ENCODE results near the gene DAPK2. TPM values are rescaled to one million over a fixed set of nuclear protein-coding genes. Genes with fewer than 3 reads are reported as not detected.

DAPK2 gene
- total and polyA plus RNA-seq, 3 donors from 2014 or later: 3.6 to 7.7 (median 5.9) TPM

- Histone ChIP-seq H3K36me3 (ENCODE audit: low read depth, missing control alignments) (no peaks in the 10 kb centered on the region), H3K4me3 (no peak overlapping the region), H3K9me3 (no peaks in the 10 kb centered on the region), H3K4me1 (no peaks in the 10 kb centered on the region), H3K27me3 (no peaks in the 10 kb centered on the region), H3K27ac (no peak overlapping the region)
- no peak for DNase-seq
- WGBS, 2 donors: 73 to 74% methylated on average over 3 of the region's 3 CpGs
- TF ChIP-seq CTCF (IDR thresholded peaks at IDR 0.05) (no peak), POLR2A (IDR thresholded peaks at IDR 0.05) (no peak)
- intact Hi-C loops (cut with DNase I; ENCODE audit: low total_unique reads): no loop called here
Observed at GRCh38 chr15:63888823-63889222, 157.5 kb downstream of the DAPK2 start.

GRCh38 chr15:63888146-63888545 is 158.1 kb downstream of the DAPK2 start:
- 79 to 80% methylated on average over 1 of the region's 1 CpG for WGBS, 2 donors
- H3K9me3 ChIP-seq: no peaks in the 10 kb centered on the region
- H3K4me3 ChIP-seq: no peak overlapping the region
- H3K4me1 ChIP-seq: no peaks in the 10 kb centered on the region
- TF ChIP-seq CTCF (IDR thresholded peaks at IDR 0.05) (no peak), POLR2A (IDR thresholded peaks at IDR 0.05) (no peak)
- intact Hi-C loops (cut with DNase I; ENCODE audit: low total_unique reads): no loop called here
- no peak for DNase-seq
- no peaks in the 10 kb centered on the region for H3K36me3 ChIP-seq (ENCODE audit: low read depth, missing control alignments)
- no peaks in the 10 kb centered on the region for H3K27me3 ChIP-seq
- no peak overlapping the region for H3K27ac ChIP-seq

- no peak for DNase-seq
- no peak overlapping the region for H3K4me3 ChIP-seq
- H3K9me3 ChIP-seq: no peaks in the 10 kb centered on the region
- 66 to 78% methylated on average over 5 to 6 of the region's 6 CpGs for WGBS, 2 donors
- intact Hi-C loops (cut with DNase I; ENCODE audit: low total_unique reads): no loop called here
- no peaks in the 10 kb centered on the region for H3K36me3 ChIP-seq (ENCODE audit: low read depth, missing control alignments)
- H3K27me3 ChIP-seq: no peaks in the 10 kb centered on the region
- H3K4me1 ChIP-seq: no peaks in the 10 kb centered on the region
- TF ChIP-seq POLR2A (IDR thresholded peaks at IDR 0.05) (no peak), CTCF (IDR thresholded peaks at IDR 0.05) (no peak)
- H3K27ac ChIP-seq: no peak overlapping the region
Observed at GRCh38 chr15:63887630-63888029, 158.7 kb downstream of the DAPK2 start.

- no peak for DNase-seq
- no peak overlapping the region for H3K27ac ChIP-seq
- no peaks in the 10 kb centered on the region for H3K36me3 ChIP-seq (ENCODE audit: low read depth, missing control alignments)
- no peaks in the 10 kb centered on the region for H3K27me3 ChIP-seq
- intact Hi-C loops (cut with DNase I; ENCODE audit: low total_unique reads): no loop called here
- no peak overlapping the region for H3K4me3 ChIP-seq
- H3K9me3 ChIP-seq: no peaks in the 10 kb centered on the region
- H3K4me1 ChIP-seq: no peaks in the 10 kb centered on the region
- WGBS, 2 donors: 94 to 100% methylated on average over 5 to 7 of the region's 7 CpGs
- TF ChIP-seq CTCF (IDR thresholded peaks at IDR 0.05) (no peak), POLR2A (IDR thresholded peaks at IDR 0.05) (no peak)
Observed at GRCh38 chr15:63884953-63885352, 161.3 kb downstream of the DAPK2 start.

GRCh38 chr15:63881431-63881830 is 164.9 kb downstream of the DAPK2 start:
- H3K27ac ChIP-seq: no peak overlapping the region
- 59 to 69% methylated on average over 6 of the region's 6 CpGs for WGBS, 2 donors
- H3K4me1 ChIP-seq: no peaks in the 10 kb centered on the region
- intact Hi-C loops (cut with DNase I; ENCODE audit: low total_unique reads): no loop called here
- H3K4me3 ChIP-seq: no peak overlapping the region
- no peak for DNase-seq
- H3K36me3 ChIP-seq (ENCODE audit: low read depth, missing control alignments): no peaks in the 10 kb centered on the region
- no peaks in the 10 kb centered on the region for H3K27me3 ChIP-seq
- no peaks in the 10 kb centered on the region for H3K9me3 ChIP-seq
- TF ChIP-seq POLR2A (IDR thresholded peaks at IDR 0.05) (no peak), CTCF (IDR thresholded peaks at IDR 0.05) (no peak)
